K562 (cell line): Measurements from ENCODE around the gene HMCN2. TPM values are rescaled to one million over a fixed set of nuclear protein-coding genes. Genes with fewer than 3 reads are reported as not detected.

Experiments
- ATAC-seq: fragments of 200-7000 bp; cut with Tn5 transposase; 3 replicates; pipeline ENCODE4 v1.9.1; 2020; ENCODE audit warnings: moderate library complexity
- BruUV-seq: library from RNA; stranded (reverse); fragments of 400-500 nt; replicated peaks from 2 replicates; lab custom pipeline; 2021; lab: Mats Ljungman, UMichigan
- CTCF ChIA-PET: fragments of 300-600 bp; formaldehyde crosslinking; extraction: SDS; loops from one replicate; lab custom pipeline; 2021; ENCODE audit warnings: low intra/inter-chr PET ratio; lab: Yijun Ruan, JAX
- POLR2A ChIA-PET: fragments of 300-600, 350-650 bp; sonication (Branson Sonifier 250); formaldehyde crosslinking; extraction: SDS; loops from one replicate; lab custom pipeline; 2021; ENCODE audit warnings: antibody characterized with exemption, inconsistent platforms; lab: Yijun Ruan, JAX
- DNase-seq, 4 experiments: peaks; one replicate each; pipeline versions ENCODE4 v3.0.0 to v3.0.0-alpha.2; 2011 to 2018; ENCODE audit warnings: low spot score in 3 of 4, mixed read lengths in 3 of 4; ENCODE audit errors: extremely low read depth in 1 of 4
- FAIRE-seq: peaks from 2 replicates; lab custom pipeline; 2011; peaks lifted over from hg19 to GRCh38; lab: Jason Lieb, UNC
- H2AFZ ChIP-seq: 2 replicates; pipeline ENCODE4 v1.6.0; 2011; ENCODE audit warnings: low read depth, low read length, control low read depth, inconsistent platforms
- H3K27ac ChIP-seq: fragments of 200-600 bp; 3 replicates; pipeline ENCODE4 v1.8.0; 2011; ENCODE audit warnings: low read depth, mild to moderate bottlenecking, control low read depth, inconsistent platforms, low read length, moderate library complexity, mixed read lengths; ENCODE audit errors: extremely low read depth
- H3K27me3 ChIP-seq, 2 experiments: fragments of 300-600 bp in 1 of 2; 2 replicates in 1 of 2; 3 replicates in 1 of 2; pipeline versions ENCODE4 v1.6.0 to v1.8.0; 2011; ENCODE audit warnings: inconsistent platforms in 2 of 2, low read length in 2 of 2, mild to moderate bottlenecking in 1 of 2, mixed read lengths in 1 of 2, moderate library complexity in 1 of 2; ENCODE audit not compliant: control insufficient read depth in 2 of 2, insufficient read depth in 2 of 2
- H3K36me3 ChIP-seq: fragments of 300-600 bp; 3 replicates; pipeline ENCODE4 v1.8.0; 2011; ENCODE audit warnings: mild to moderate bottlenecking, low read length, inconsistent platforms; ENCODE audit not compliant: control insufficient read depth, insufficient read depth
- H3K4me1 ChIP-seq, 2 experiments: fragments of 200-600 bp in 1 of 2; replicated peaks in 1 of 2; 2 replicates in 1 of 2; 3 replicates in 1 of 2; pipeline versions ENCODE4 v1.5.1 to v1.8.0; 2011; ENCODE audit warnings: inconsistent platforms in 2 of 2, low read length in 2 of 2, mild to moderate bottlenecking in 1 of 2, mixed read lengths in 1 of 2, moderate library complexity in 1 of 2; ENCODE audit not compliant: control insufficient read depth in 2 of 2, insufficient read depth in 2 of 2
- H3K4me2 ChIP-seq: 2 replicates; pipeline ENCODE4 v1.6.1; 2011; ENCODE audit warnings: low read length, control low read depth, inconsistent platforms, mixed read lengths; ENCODE audit not compliant: insufficient read depth
- H3K4me3 ChIP-seq: fragments of 200-600 bp; sonication (generic), shearing (Covaris generic); 2 replicates; pipeline ENCODE4 v1.5.1; 2016; ENCODE audit warnings: control low read depth, inconsistent platforms
- H3K79me2 ChIP-seq: fragments of 200-600 bp; 3 replicates; pipeline ENCODE4 v1.8.0; 2011; ENCODE audit warnings: low read length, inconsistent platforms; ENCODE audit not compliant: control insufficient read depth, insufficient read depth
- H3K9ac ChIP-seq, 2 experiments: 2 replicates each; pipeline versions ENCODE4 v1.6.0 to v1.6.1; 2011; ENCODE audit warnings: low read depth in 2 of 2, low read length in 2 of 2, control low read depth in 1 of 2, inconsistent platforms in 1 of 2, mild to moderate bottlenecking in 1 of 2, mixed read lengths in 1 of 2; ENCODE audit not compliant: insufficient read depth in 1 of 2
- H3K9me1 ChIP-seq: one replicate; pipeline ENCODE4 v1.6.0; 2011; ENCODE audit warnings: inconsistent platforms, mild to moderate bottlenecking, low read length, moderate library complexity; ENCODE audit not compliant: control insufficient read depth, insufficient read depth
- H3K9me3 ChIP-seq: replicated peaks from 2 replicates; pipeline ENCODE4 v1.5.1; 2011; ENCODE audit warnings: low read depth, low read length, inconsistent platforms; ENCODE audit not compliant: control insufficient read depth, insufficient read depth
- H4K20me1 ChIP-seq: replicated peaks from 2 replicates; pipeline ENCODE4 v1.6.1; 2011; ENCODE audit warnings: low read length, inconsistent platforms, mixed read lengths; ENCODE audit not compliant: control insufficient read depth, insufficient read depth
- C11orf30 ChIP-seq: fragments of 450-650 bp; IDR thresholded peaks from 2 replicates; pipeline ENCODE4 v1.6.1; 2016; ENCODE audit warnings: low read depth, mild to moderate bottlenecking
- FUS ChIP-seq: fragments of 200-400 bp; formaldehyde crosslinking; optimal IDR thresholded peaks from 2 replicates; pipeline ENCODE3; 2017; ENCODE audit warnings: low read depth, low read length
- GTF2E2 ChIP-seq: fragments of 200-800 bp; sonication (Bioruptor generic); IDR thresholded peaks from 2 replicates; pipeline ENCODE4 v1.6.1; 2016; ENCODE audit warnings: missing genetic modification characterization, missing compliant biosample characterization
- IFI16 ChIP-seq: fragments of 250-450 bp; sonication (Bioruptor Pico); IDR thresholded peaks from 2 replicates; pipeline ENCODE4 v2.1.2; 2022; ENCODE audit warnings: mild to moderate bottlenecking, inconsistent platforms
- JUND ChIP-seq, 2 experiments: IDR thresholded peaks; 2 replicates in 1 of 2; 3 replicates in 1 of 2; pipeline ENCODE4 v1.6.1; 2011; ENCODE audit warnings: borderline replicate concordance in 2 of 2, low read depth in 2 of 2, low read length in 2 of 2, improper control_type of control experiment in 1 of 2, missing biosample characterization in 1 of 2, missing genetic modification characterization in 1 of 2, missing genetic modification reagents in 1 of 2
- MECOM ChIP-seq: fragments of 250-450 bp; sonication (Bioruptor Pico); IDR thresholded peaks from 2 replicates; pipeline ENCODE4 v1.8.0; 2022; ENCODE audit warnings: inconsistent platforms
- NONO ChIP-seq, 2 experiments: fragments of 200-400 bp in 1 of 2; fragments of 450-650 bp in 1 of 2; formaldehyde crosslinking in 1 of 2; IDR thresholded peaks; 2 replicates each; pipeline ENCODE4 v1.6.1; 2017; ENCODE audit warnings: low read depth in 2 of 2, mild to moderate bottlenecking in 2 of 2, moderate library complexity in 2 of 2, low read length in 1 of 2
- SAFB2 ChIP-seq: fragments of 200-400 bp; formaldehyde crosslinking; IDR thresholded peaks from 2 replicates; pipeline ENCODE4 v1.6.1; 2018; ENCODE audit warnings: borderline replicate concordance, low read length, low read depth, moderate library complexity; ENCODE audit not compliant: severe bottlenecking
- SNIP1 ChIP-seq: fragments of 450-650 bp; IDR thresholded peaks from 2 replicates; pipeline ENCODE4 v1.7.1; 2017; ENCODE audit warnings: low read depth, mild to moderate bottlenecking
- TBL1XR1 ChIP-seq, 2 experiments: IDR thresholded peaks; 2 replicates each; pipeline ENCODE4 v1.6.1; 2012; ENCODE audit warnings: improper control_type of control experiment in 2 of 2, low read length in 2 of 2, mild to moderate bottlenecking in 1 of 2
- ZC3H4 ChIP-seq: sonication (generic); formaldehyde crosslinking; IDR thresholded peaks from 2 replicates; pipeline ENCODE4 v1.9.0; 2021; ENCODE audit warnings: missing genetic modification reagents, borderline replicate concordance
- ZFP30 ChIP-seq: fragments of 250-450 bp; sonication (Bioruptor Pico); IDR thresholded peaks from 2 replicates; pipeline ENCODE4 v1.8.0; 2022; ENCODE audit warnings: moderate library complexity, mild to moderate bottlenecking, inconsistent platforms, borderline replicate concordance
- ZNF589 ChIP-seq: fragments of 200-800 bp; sonication (Bioruptor generic); IDR thresholded peaks from 2 replicates; pipeline ENCODE4 v1.6.1; 2016; ENCODE audit warnings: low read depth, missing genetic modification characterization, missing compliant biosample characterization
- WGBS: fragments of 100-300 bp; shearing (Covaris generic); methylation state at CpG from one replicate; pipeline ENCODE4 v1.1.6; 2016; ENCODE audit warnings: low coverage, mixed read lengths; ENCODE audit not compliant: insufficient coverage; ENCODE audit errors: missing lambda C conversion rate; 5-methylcytosine and 5-hydroxymethylcytosine counted together
- in situ Hi-C: fragments of 300-500 bp; cut with MboI; formaldehyde crosslinking; loops from 4 replicates; pipeline ENCODE4 v1.15.0; 2018; ENCODE audit warnings: inconsistent platforms, mixed read lengths
- intact Hi-C: fragments of 100-400 bp; cut with micrococcal nuclease; formaldehyde crosslinking; loops from 2 replicates; pipeline ENCODE4 v1.14.2; 2022
- polyA plus RNA-seq, 8 experiments: library from polyadenylated mRNA; depleted of rRNA in 4 of 8; stranded (reverse) in 5 of 8; unstranded in 3 of 8; fragments of >200 nt; fragmentation: Nextera tagmentation in 2 of 8; fragmentation: Illumina TruSeq in 1 of 8; extraction: Ambion mirVana in 2 of 8; extraction: Trizol in 1 of 8; gene quantifications; 2 replicates each; pipeline versions ENCODE4 v1.2.1 to v1.2.3, GENCODE V29; 2011 to 2014; ENCODE audit warnings: inconsistent platforms in 1 of 8, missing spikeins in 1 of 8
- total RNA-seq, 7 experiments: library from RNA; depleted of rRNA in 6 of 7; stranded (reverse); fragments of >200 nt in 6 of 7; fragmentation: Illumina TruSeq in 2 of 7; extraction: Trizol in 2 of 7; gene quantifications; 2 replicates each; pipeline versions ENCODE4 v1.2.1 to v1.2.3, GENCODE V29; 2011 to 2021; ENCODE audit warnings: low replicate concordance in 1 of 7

Gene HMCN2
- total and polyA plus RNA-seq, 9 of the 15 experiments (the other 6 are each of a cell fraction or from before 2014, with no cell fraction given), result 0.01 TPM; not detected in 8

DNA sequence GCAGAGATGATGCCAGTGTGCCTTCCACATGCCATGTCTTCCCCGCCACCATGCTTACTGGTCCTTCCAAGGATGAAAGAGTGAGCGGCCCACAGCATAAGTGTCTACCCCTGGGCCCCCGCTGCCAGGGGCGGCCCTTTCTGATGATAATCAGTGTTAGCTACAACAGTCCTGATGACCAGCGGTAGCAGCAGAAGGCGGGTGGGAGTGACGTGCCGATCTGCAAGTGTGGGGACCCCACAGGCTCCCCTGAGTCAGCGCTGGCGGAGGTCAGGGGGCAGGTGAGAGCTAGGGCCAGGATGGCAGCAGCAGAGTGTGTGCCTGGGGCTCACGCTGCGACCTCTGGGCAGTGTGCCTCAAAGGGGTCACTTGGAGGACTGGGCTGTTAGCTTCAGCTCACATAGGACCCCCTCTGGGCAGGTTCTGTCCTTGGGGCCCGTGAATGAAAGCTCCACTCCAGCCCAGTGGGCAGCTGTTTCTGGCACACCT is 80.4 kb downstream of the HMCN2 start:
- ATAC-seq (no peak), FAIRE-seq (no peak), DNase-seq (no peak)
- in situ Hi-C loops (loop anchor here (5.0 to 25.0 kb wide), 2 partner anchors 234 to 684 kb away; partner anchors contain the start of gene PRRX2), intact Hi-C loops (loop anchor here (10.0 kb wide), 2 partner anchors 101 to 461 kb away; no protein-coding TSS in a partner anchor)
- TF ChIP-seq IFI16 (no peak), SAFB2 (no peak), FUS (no peak), GTF2E2 (tag) (no peak), C11orf30 (no peak), JUND (IDR thresholded peaks at IDR 0.05; ENCODE audit: borderline replicate concordance, low read depth, low read length) (no peak), JUND (tag; IDR thresholded peaks at IDR 0.05; ENCODE audit: borderline replicate concordance, low read depth, low read length) (no peak), ZNF589 (CRISPR knock-in tag) (no peak), TBL1XR1 (IDR thresholded peaks at IDR 0.05; ENCODE audit: low read length in 2 of 2) (no peak), ZC3H4 (CRISPR knock-in tag) (no peak), NONO (IDR thresholded peaks at IDR 0.05; ENCODE audit: low read depth in 2 of 2, low read length in 1 of 2) (no peak), ZFP30 (CRISPR knock-in tag) (no peak), SNIP1 (no peak), MECOM (CRISPR knock-in tag) (no peak)
- Histone ChIP-seq H3K9me3 (no peaks in the 10 kb centered on the region; the same call in 1 of the 2 replicates), H3K27ac (no peak overlapping the region), H3K9me1 (no peaks in the 10 kb centered on the region), H3K4me2 (no peak overlapping the region), H3K4me3 (no peak overlapping the region), H2AFZ (no peak overlapping the region), H3K9ac (no peak overlapping the region; a peak in 2 of 4 replicates), H3K36me3 (no peaks in the 10 kb centered on the region; the same call in 2 of the 3 replicates), H3K79me2 (no peaks in the 10 kb centered on the region), H3K27me3 (peaks cover under 1 to 23% of the 10 kb centered on the region in 2 experiments; a peak in 3 of 5 replicates), H4K20me1 (peaks cover 5% of the 10 kb centered on the region), H3K4me1 (peaks cover 0 to 39% of the 10 kb centered on the region in 2 experiments; a peak in 2 of 5 replicates)
- no TSS peak for BruUV-seq
- CTCF ChIA-PET, result no interaction called here
- POLR2A ChIA-PET, result interaction anchor here (0.5 to 0.7 kb wide), 4 partner anchors 58 to 467 kb away, joined by 3 read pairs; no protein-coding TSS in a partner anchor
- WGBS, result 1% methylated on average over 13 of the region's 13 CpGs
